ENCODE measurements around the gene PPARD.

The PPARD gene

GRCh38 chr6:35356391-35356790, 14.0 kb downstream of the PPARD start:
- DNase-seq, result no peak

- no peak for DNase-seq
These were observed 15.3 kb downstream of the PPARD start for GRCh38 chr6:35357677-35358076.

- DNase-seq, result no peak
These were observed 15.7 kb downstream of the PPARD start for GRCh38 chr6:35358086-35358485.

GRCh38 chr6:35359346-35359743, 17.0 kb downstream of the PPARD start:
- no peak for DNase-seq

GRCh38 chr6:35359744-35360348, 17.5 kb downstream of the PPARD start:
- DNase-seq, result no peak

- DNase-seq, result no peak
These were observed 18.2 kb downstream of the PPARD start for GRCh38 chr6:35360349-35361138.

GRCh38 chr6:35362200-35362599, 19.8 kb downstream of the PPARD start:
- DNase-seq, result no peak

GRCh38 chr6:35363293-35363750, 21.0 kb downstream of the PPARD start:
- no peak for DNase-seq

GRCh38 chr6:35365594-35366203, 23.3 kb downstream of the PPARD start:
- no peak for DNase-seq

- DNase-seq, result no peak
These were observed 23.8 kb downstream of the PPARD start for GRCh38 chr6:35366204-35366596.

GRCh38 chr6:35367646-35368037, 25.3 kb downstream of the PPARD start:
- DNase-seq, result no peak

GRCh38 chr6:35368038-35368887, 25.9 kb downstream of the PPARD start:
- DNase-seq, result peak; percentile 54 to 56

GRCh38 chr6:35370124-35370741, 27.9 kb downstream of the PPARD start:
- DNase-seq, result peak; percentile 68 to 71

- no peak for DNase-seq
These were observed 28.6 kb downstream of the PPARD start for GRCh38 chr6:35370785-35371493.

GRCh38 chr6:35371494-35372262, 29.3 kb downstream of the PPARD start:
- DNase-seq, result no peak

GRCh38 chr6:35372633-35373032, 30.3 kb downstream of the PPARD start:
- DNase-seq, result no peak

GRCh38 chr6:35376281-35376680, 33.9 kb downstream of the PPARD start:
- DNase-seq, result no peak

GRCh38 chr6:35377002-35377401, 34.6 kb downstream of the PPARD start:
- no peak for DNase-seq

GRCh38 chr6:35378261-35378660, 35.9 kb downstream of the PPARD start:
- no peak for DNase-seq

GRCh38 chr6:35381132-35381531, 38.8 kb downstream of the PPARD start:
- DNase-seq, result no peak

- no peak for DNase-seq
These were observed 39.7 kb downstream of the PPARD start for GRCh38 chr6:35382015-35382414.
